NB4 (cell line): Measurements from ENCODE around the gene AKR1B15.

ENCODE experiments used
- CTCF ChIP-seq: IDR thresholded peaks from one replicate; pipeline ENCODE4 v1.5.1; 2012; ENCODE audit warnings: low read depth, low read length
- MAX ChIP-seq: IDR thresholded peaks from 2 replicates; pipeline ENCODE4 v1.6.1; 2011; ENCODE audit warnings: low read depth, low read length
- POLR2A ChIP-seq: IDR thresholded peaks from 2 replicates; pipeline ENCODE4 v1.6.1; 2011; ENCODE audit warnings: mild to moderate bottlenecking; ENCODE audit not compliant: insufficient read length; ENCODE audit errors: extremely low read depth

GRCh38 chr7:134500406-134500805, 48.5 kb upstream of the AKR1B15 start:
- TF ChIP-seq CTCF (no peak), MAX (no peak), POLR2A (no peak)
